Loucy (cell line): ENCODE data around the gene NCOA7.

ENCODE experiments used
- CTCF ChIP-seq: fragments of 200-600 bp; sonication (generic); conservative IDR thresholded peaks from 2 replicates; pipeline ENCODE4 v1.5.1; 2014; ENCODE audit warnings: mild to moderate bottlenecking, antibody characterized with exemption, low read length
- EZH2phosphoT487 ChIP-seq: fragments of 200-600 bp; IDR thresholded peaks from 2 replicates; pipeline ENCODE4 v1.6.1; 2018; ENCODE audit warnings: antibody characterized with exemption, mild to moderate bottlenecking, moderate library complexity, borderline replicate concordance

GRCh38 chr6:125802383-125802782, 11.6 kb downstream of the NCOA7 start:
- TF ChIP-seq CTCF (no peak), EZH2phosphoT487 (no peak)
